ENCODE data around the gene PRICKLE1.
A peak's percentile ranks its signal among the peaks of the same experiment; 100 is the strongest.

PRICKLE1 gene

GRCh38 chr12:42459336-42459847 is 130.2 kb downstream of the PRICKLE1 start:
- Histone ChIP-seq H3K79me2 (ENCODE audit: insufficient read depth, low read length) (no peaks in the 10 kb centered on the region), H4K20me1 (ENCODE audit: insufficient read depth, low read length) (no peaks in the 10 kb centered on the region), H3K4me2 (ENCODE audit: insufficient read depth, low read length) (no peak overlapping the region), H3K9ac (ENCODE audit: low read depth, low read length) (no peak overlapping the region), H2AFZ (ENCODE audit: low read depth, low read length) (no peak overlapping the region), H3K27me3 (ENCODE audit: insufficient read depth, low read length, poor library complexity) (peaks cover 4% of the 10 kb centered on the region), H3K36me3 (ENCODE audit: insufficient read depth, low read length) (no peaks in the 10 kb centered on the region), H3K9me3 (ENCODE audit: insufficient read depth, low read length, severe bottlenecking) (no peaks in the 10 kb centered on the region), H3K4me1 (ENCODE audit: insufficient read depth, low read length) (no peaks in the 10 kb centered on the region), H3K27ac (ENCODE audit: low read length) (no peak overlapping the region), H3K4me3 (ENCODE audit: low read depth in 1 of 2, low read length in 2 of 2) (no peak overlapping the region)
- no peak for ATAC-seq (ENCODE audit: insufficient read depth, low read depth)
- no peak for TF ChIP-seq CTCF (IDR thresholded peaks at IDR 0.05; ENCODE audit: borderline replicate concordance, extremely low read depth, low read length, poor library complexity, severe bottlenecking)
- no peak for TF ChIP-seq EZH2 (IDR thresholded peaks at IDR 0.05; ENCODE audit: borderline replicate concordance, low read depth, low read length, severe bottlenecking)
- DNase-seq = no peak

GRCh38 chr12:42458575-42458974 is 131.0 kb downstream of the PRICKLE1 start:
- Histone ChIP-seq H3K9ac (ENCODE audit: low read depth, low read length) (no peak overlapping the region), H4K20me1 (ENCODE audit: insufficient read depth, low read length) (no peaks in the 10 kb centered on the region), H3K79me2 (ENCODE audit: insufficient read depth, low read length) (no peaks in the 10 kb centered on the region), H3K4me3 (ENCODE audit: low read depth in 1 of 2, low read length in 2 of 2) (no peak overlapping the region), H3K4me2 (ENCODE audit: insufficient read depth, low read length) (no peak overlapping the region), H3K36me3 (ENCODE audit: insufficient read depth, low read length) (no peaks in the 10 kb centered on the region), H3K27ac (ENCODE audit: low read length) (no peak overlapping the region), H3K4me1 (ENCODE audit: insufficient read depth, low read length) (no peaks in the 10 kb centered on the region), H2AFZ (ENCODE audit: low read depth, low read length) (no peak overlapping the region), H3K9me3 (ENCODE audit: insufficient read depth, low read length, severe bottlenecking) (no peaks in the 10 kb centered on the region), H3K27me3 (ENCODE audit: insufficient read depth, low read length, poor library complexity) (peaks cover 4% of the 10 kb centered on the region)
- DNase-seq = no peak
- ATAC-seq (ENCODE audit: insufficient read depth, low read depth) = no peak
- peak; percentile 5 for TF ChIP-seq CTCF (IDR thresholded peaks at IDR 0.05; ENCODE audit: borderline replicate concordance, extremely low read depth, low read length, poor library complexity, severe bottlenecking)
- no peak for TF ChIP-seq EZH2 (IDR thresholded peaks at IDR 0.05; ENCODE audit: borderline replicate concordance, low read depth, low read length, severe bottlenecking)

GRCh38 chr12:42450248-42450647 is 139.3 kb downstream of the PRICKLE1 start:
- Histone ChIP-seq H3K9ac (ENCODE audit: low read depth, low read length) (no peak overlapping the region), H3K9me3 (ENCODE audit: insufficient read depth, low read length, severe bottlenecking) (no peaks in the 10 kb centered on the region), H3K79me2 (ENCODE audit: insufficient read depth, low read length) (no peaks in the 10 kb centered on the region), H3K4me1 (ENCODE audit: insufficient read depth, low read length) (no peaks in the 10 kb centered on the region), H2AFZ (ENCODE audit: low read depth, low read length) (no peak overlapping the region), H3K27ac (ENCODE audit: low read length) (no peak overlapping the region), H3K4me3 (ENCODE audit: low read depth in 1 of 2, low read length in 2 of 2) (no peak overlapping the region), H4K20me1 (ENCODE audit: insufficient read depth, low read length) (no peaks in the 10 kb centered on the region), H3K4me2 (ENCODE audit: insufficient read depth, low read length) (no peak overlapping the region), H3K36me3 (ENCODE audit: insufficient read depth, low read length) (peaks cover 16% of the 10 kb centered on the region; the same call in 1 of the 2 replicates), H3K27me3 (ENCODE audit: insufficient read depth, low read length, poor library complexity) (no peaks in the 10 kb centered on the region)
- no peak for DNase-seq
- no peak for ATAC-seq (ENCODE audit: insufficient read depth, low read depth)
- TF ChIP-seq EZH2 (IDR thresholded peaks at IDR 0.05; ENCODE audit: borderline replicate concordance, low read depth, low read length, severe bottlenecking) (no peak), CTCF (IDR thresholded peaks at IDR 0.05; ENCODE audit: borderline replicate concordance, extremely low read depth, low read length, poor library complexity, severe bottlenecking) (no peak)

GRCh38 chr12:42448841-42449240 is 140.7 kb downstream of the PRICKLE1 start:
- H3K79me2 ChIP-seq (ENCODE audit: insufficient read depth, low read length) = no peaks in the 10 kb centered on the region
- no peak overlapping the region for H3K4me2 ChIP-seq (ENCODE audit: insufficient read depth, low read length)
- no peak overlapping the region for H3K4me3 ChIP-seq (ENCODE audit: low read depth in 1 of 2, low read length in 2 of 2)
- H3K4me1 ChIP-seq (ENCODE audit: insufficient read depth, low read length) = no peaks in the 10 kb centered on the region
- H3K27me3 ChIP-seq (ENCODE audit: insufficient read depth, low read length, poor library complexity) = no peaks in the 10 kb centered on the region
- TF ChIP-seq EZH2 (IDR thresholded peaks at IDR 0.05; ENCODE audit: borderline replicate concordance, low read depth, low read length, severe bottlenecking) = no peak
- no peak for TF ChIP-seq CTCF (IDR thresholded peaks at IDR 0.05; ENCODE audit: borderline replicate concordance, extremely low read depth, low read length, poor library complexity, severe bottlenecking)
- no peak overlapping the region for H2AFZ ChIP-seq (ENCODE audit: low read depth, low read length)
- ATAC-seq (ENCODE audit: insufficient read depth, low read depth) (no peak), DNase-seq (no peak)
- no peak overlapping the region for H3K9ac ChIP-seq (ENCODE audit: low read depth, low read length)
- peaks cover 24% of the 10 kb centered on the region; the same call in 1 of the 2 replicates for H3K36me3 ChIP-seq (ENCODE audit: insufficient read depth, low read length)
- H4K20me1 ChIP-seq (ENCODE audit: insufficient read depth, low read length) = no peaks in the 10 kb centered on the region
- H3K9me3 ChIP-seq (ENCODE audit: insufficient read depth, low read length, severe bottlenecking) = no peaks in the 10 kb centered on the region
- no peak overlapping the region for H3K27ac ChIP-seq (ENCODE audit: low read length)
